ENCODE data around the gene ICA1L. TPM values are rescaled to one million over a fixed set of nuclear protein-coding genes. Genes with fewer than 3 reads are reported as not detected.

ICA1L gene
- polyA plus RNA-seq, 1 of the 3 experiments (the other 2 are of a cell fraction) = 3.7 TPM

DNA sequence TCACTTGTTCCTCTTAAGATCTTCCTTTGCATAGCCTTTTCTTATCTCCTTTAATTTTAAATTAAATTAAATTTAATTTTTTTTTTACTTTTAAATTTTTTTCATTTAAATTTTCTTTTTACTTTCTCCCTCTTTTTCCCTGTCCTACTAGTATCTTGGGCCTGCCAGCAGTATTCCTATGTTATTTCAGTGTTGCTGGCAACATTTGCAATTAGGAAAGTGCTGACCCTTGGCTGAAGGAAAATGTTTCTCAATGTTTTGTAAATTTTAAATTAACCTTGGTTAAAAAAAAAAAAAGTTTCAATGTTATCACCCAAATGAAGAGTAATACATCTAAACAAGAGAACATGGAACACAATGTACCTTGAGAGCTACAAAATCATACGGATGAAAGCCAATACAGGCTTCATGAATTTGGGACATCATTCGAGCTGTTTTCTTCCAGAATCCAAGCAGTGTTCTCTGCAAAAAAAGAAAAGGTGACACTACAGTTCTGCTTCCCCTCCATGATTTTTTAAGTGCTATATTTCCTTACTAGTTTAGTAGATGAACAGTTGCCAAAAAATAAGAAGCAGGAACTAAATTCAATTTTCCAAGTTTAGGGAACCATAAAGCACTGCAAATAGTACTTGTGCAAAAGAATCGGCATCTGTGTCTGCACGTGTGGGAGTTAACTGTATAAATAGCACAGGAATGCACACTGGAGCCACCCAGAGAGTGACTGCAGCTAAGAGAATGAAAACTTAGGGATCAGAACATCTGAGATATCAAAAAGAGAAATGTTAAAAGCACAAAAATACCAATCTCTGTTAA is 55.8 kb downstream of the ICA1L start:
- H3K36me3 ChIP-seq (replicated peaks in 1 of 2; ENCODE audit: control insufficient read depth in 1 of 2, insufficient read depth in 2 of 2, low read length in 1 of 2) = peaks cover 0 to 18% of the 10 kb centered on the region in 2 experiments
- no peaks in the 10 kb centered on the region for H3K9me3 ChIP-seq
- no peaks in the 10 kb centered on the region for H3F3A ChIP-seq (replicated peaks; ENCODE audit: insufficient read depth)
- no peak overlapping the region for H3K27ac ChIP-seq (ENCODE audit: low read depth in 2 of 2, low read length in 1 of 2)
- H3K9me2 ChIP-seq = no peaks in the 10 kb centered on the region
- H3K9ac ChIP-seq = no peak overlapping the region
- no peak for DNase-seq
- no peaks in the 10 kb centered on the region for H3K4me1 ChIP-seq (ENCODE audit: control insufficient read depth in 1 of 2, insufficient read depth in 2 of 2, low read depth in 1 of 2, low read length in 1 of 2)
- H3K4me3 ChIP-seq (ENCODE audit: low read depth in 2 of 2, low read length in 1 of 2) = no peak overlapping the region
- no peak overlapping the region for H3K4me2 ChIP-seq
- POLR2A ChIA-PET = no interaction called here
- H3K79me2 ChIP-seq (ENCODE audit: insufficient read depth) = no peaks in the 10 kb centered on the region
- 0 out of 2 replicates have a peak overlapping the region, but pooled peaks have one; percentile 17 for H2AFZ ChIP-seq (ENCODE audit: low read depth)
- H4K20me1 ChIP-seq (ENCODE audit: insufficient read depth) = no peaks in the 10 kb centered on the region
- 67% methylated on average over 4 of the region's 4 CpGs for WGBS (ENCODE audit: low lambda C conversion rate)
- CTCF ChIA-PET = no interaction called here
- no peaks in the 10 kb centered on the region for H3K27me3 ChIP-seq (ENCODE audit: insufficient read depth)
- TF ChIP-seq RAD21 (IDR thresholded peaks at IDR 0.05; ENCODE audit: low read length) (no peak), CHD2 (IDR thresholded peaks at IDR 0.05; ENCODE audit: low read length, partially characterized antibody) (no peak), FOXJ3 (CRISPR knock-in tag; IDR thresholded peaks at IDR 0.05) (no peak), YY1 (IDR thresholded peaks at IDR 0.05; ENCODE audit: low read depth) (no peak), POLR2AphosphoS5 (IDR thresholded peaks at IDR 0.05; ENCODE audit: low read depth, low read length) (no peak), MXI1 (IDR thresholded peaks at IDR 0.05; ENCODE audit: low read depth, low read length) (no peak), RCOR1 (IDR thresholded peaks at IDR 0.05; ENCODE audit: low read length) (no peak), SMC3 (IDR thresholded peaks at IDR 0.05; ENCODE audit: low read depth, low read length) (no peak), EZH2phosphoT487 (IDR thresholded peaks at IDR 0.05; ENCODE audit: borderline replicate concordance, low read depth) (no peak), ELF1 (IDR thresholded peaks at IDR 0.05) (no peak), SIN3A (IDR thresholded peaks at IDR 0.05; ENCODE audit: borderline replicate concordance, low read depth, low read length) (no peak), RFX5 (IDR thresholded peaks at IDR 0.05; ENCODE audit: low read length) (no peak), MEF2A (IDR thresholded peaks at IDR 0.05; ENCODE audit: borderline replicate concordance, low read depth) (no peak), TCF12 (IDR thresholded peaks at IDR 0.05) (no peak)
- TF ChIP-seq, protein P1, sequence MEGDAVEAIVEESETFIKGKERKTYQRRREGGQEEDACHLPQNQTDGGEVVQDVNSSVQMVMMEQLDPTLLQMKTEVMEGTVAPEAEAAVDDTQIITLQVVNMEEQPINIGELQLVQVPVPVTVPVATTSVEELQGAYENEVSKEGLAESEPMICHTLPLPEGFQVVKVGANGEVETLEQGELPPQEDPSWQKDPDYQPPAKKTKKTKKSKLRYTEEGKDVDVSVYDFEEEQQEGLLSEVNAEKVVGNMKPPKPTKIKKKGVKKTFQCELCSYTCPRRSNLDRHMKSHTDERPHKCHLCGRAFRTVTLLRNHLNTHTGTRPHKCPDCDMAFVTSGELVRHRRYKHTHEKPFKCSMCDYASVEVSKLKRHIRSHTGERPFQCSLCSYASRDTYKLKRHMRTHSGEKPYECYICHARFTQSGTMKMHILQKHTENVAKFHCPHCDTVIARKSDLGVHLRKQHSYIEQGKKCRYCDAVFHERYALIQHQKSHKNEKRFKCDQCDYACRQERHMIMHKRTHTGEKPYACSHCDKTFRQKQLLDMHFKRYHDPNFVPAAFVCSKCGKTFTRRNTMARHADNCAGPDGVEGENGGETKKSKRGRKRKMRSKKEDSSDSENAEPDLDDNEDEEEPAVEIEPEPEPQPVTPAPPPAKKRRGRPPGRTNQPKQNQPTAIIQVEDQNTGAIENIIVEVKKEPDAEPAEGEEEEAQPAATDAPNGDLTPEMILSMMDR (IDR thresholded peaks at IDR 0.05) = no peak
- TF ChIP-seq, protein P2, sequence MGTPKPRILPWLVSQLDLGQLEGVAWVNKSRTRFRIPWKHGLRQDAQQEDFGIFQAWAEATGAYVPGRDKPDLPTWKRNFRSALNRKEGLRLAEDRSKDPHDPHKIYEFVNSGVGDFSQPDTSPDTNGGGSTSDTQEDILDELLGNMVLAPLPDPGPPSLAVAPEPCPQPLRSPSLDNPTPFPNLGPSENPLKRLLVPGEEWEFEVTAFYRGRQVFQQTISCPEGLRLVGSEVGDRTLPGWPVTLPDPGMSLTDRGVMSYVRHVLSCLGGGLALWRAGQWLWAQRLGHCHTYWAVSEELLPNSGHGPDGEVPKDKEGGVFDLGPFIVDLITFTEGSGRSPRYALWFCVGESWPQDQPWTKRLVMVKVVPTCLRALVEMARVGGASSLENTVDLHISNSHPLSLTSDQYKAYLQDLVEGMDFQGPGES (IDR thresholded peaks at IDR 0.05; ENCODE audit: low read depth, low read length) = no peak
